Progenitor cell of endocrine pancreas (in vitro differentiated cells): ENCODE results near the gene ZYG11B. TPM values are rescaled to one million over a fixed set of nuclear protein-coding genes. Genes with fewer than 3 reads are reported as not detected.
A peak's percentile ranks its signal among the peaks of the same experiment; 100 is the strongest.
"Not testable (repeated sequence)": the region's sequence is repeated elsewhere in the genome, so short reads cannot be mapped to it uniquely, and the experiment has no call there.

Source experiments
- DNase-seq: peaks from one replicate; pipeline ENCODE4 v3.0.0; 2021; ENCODE audit warnings: low spot score; ENCODE audit not compliant: unreplicated experiment
- H3K27ac Mint-ChIP-seq: 2 replicates; pipeline ENCODE4 v1.8.0; 2021; ENCODE audit warnings: mild to moderate bottlenecking, moderate library complexity, mixed read lengths
- H3K27me3 Mint-ChIP-seq: 2 replicates; pipeline ENCODE4 v1.8.0; 2021; ENCODE audit warnings: mixed read lengths
- H3K36me3 Mint-ChIP-seq: 2 replicates; pipeline ENCODE4 v1.8.0; 2022; ENCODE audit warnings: mixed read lengths; ENCODE audit not compliant: insufficient read depth
- H3K4me1 Mint-ChIP-seq: 2 replicates; pipeline ENCODE4 v1.8.0; 2021; ENCODE audit warnings: low read depth, mixed read lengths
- H3K4me3 Mint-ChIP-seq: 2 replicates; pipeline ENCODE4 v1.8.0; 2021; ENCODE audit warnings: low read depth, mild to moderate bottlenecking, moderate library complexity, mixed read lengths
- H3K9me3 Mint-ChIP-seq: 2 replicates; pipeline ENCODE4 v1.8.0; 2021; ENCODE audit warnings: low read depth, mixed read lengths
- total RNA-seq: library from RNA; stranded (reverse); gene quantifications from 2 replicates; pipeline ENCODE4 v1.2.1, GENCODE V29; 2021
- TF ChIP-seq, protein P1 (sequence below): fragments of 200-600 bp; sonication (generic); IDR thresholded peaks from one replicate; pipeline ENCODE4 v1.5.0; 2021; ENCODE audit warnings: antibody characterized with exemption, mild to moderate bottlenecking; ENCODE audit not compliant: unreplicated experiment

ZYG11B gene
- total RNA-seq, 1 donor from 2014 or later = 31.5 TPM

DNA sequence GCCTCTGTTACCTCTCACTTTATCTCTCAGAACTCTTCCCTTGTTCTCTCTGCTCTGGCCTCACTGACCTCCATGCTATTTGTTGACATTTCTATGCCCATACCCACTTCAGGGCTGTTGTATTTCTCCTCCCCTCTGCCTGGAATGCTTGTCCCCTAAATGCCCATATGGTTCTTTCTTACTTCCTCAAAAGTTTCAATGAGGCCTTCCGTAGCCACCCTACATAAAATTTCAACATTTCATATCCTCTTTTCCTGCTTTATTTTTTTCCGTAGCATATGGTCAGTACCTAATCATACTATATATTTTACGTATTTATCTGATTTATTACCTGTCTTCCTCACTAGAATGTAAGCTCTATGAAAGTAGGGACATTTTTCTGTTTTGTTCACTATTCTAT lies 69.2 kb downstream of the ZYG11B start:
- Mint-ChIP-seq H3K9me3 (no peaks in the 10 kb centered on the region), H3K27me3 (no peaks in the 10 kb centered on the region), H3K4me3 (no peak overlapping the region), H3K27ac (peak overlapping the region; percentile 9), H3K36me3 (peaks cover 10% of the 10 kb centered on the region), H3K4me1 (no peaks in the 10 kb centered on the region)
- DNase-seq = no peak
- TF ChIP-seq, protein P1, sequence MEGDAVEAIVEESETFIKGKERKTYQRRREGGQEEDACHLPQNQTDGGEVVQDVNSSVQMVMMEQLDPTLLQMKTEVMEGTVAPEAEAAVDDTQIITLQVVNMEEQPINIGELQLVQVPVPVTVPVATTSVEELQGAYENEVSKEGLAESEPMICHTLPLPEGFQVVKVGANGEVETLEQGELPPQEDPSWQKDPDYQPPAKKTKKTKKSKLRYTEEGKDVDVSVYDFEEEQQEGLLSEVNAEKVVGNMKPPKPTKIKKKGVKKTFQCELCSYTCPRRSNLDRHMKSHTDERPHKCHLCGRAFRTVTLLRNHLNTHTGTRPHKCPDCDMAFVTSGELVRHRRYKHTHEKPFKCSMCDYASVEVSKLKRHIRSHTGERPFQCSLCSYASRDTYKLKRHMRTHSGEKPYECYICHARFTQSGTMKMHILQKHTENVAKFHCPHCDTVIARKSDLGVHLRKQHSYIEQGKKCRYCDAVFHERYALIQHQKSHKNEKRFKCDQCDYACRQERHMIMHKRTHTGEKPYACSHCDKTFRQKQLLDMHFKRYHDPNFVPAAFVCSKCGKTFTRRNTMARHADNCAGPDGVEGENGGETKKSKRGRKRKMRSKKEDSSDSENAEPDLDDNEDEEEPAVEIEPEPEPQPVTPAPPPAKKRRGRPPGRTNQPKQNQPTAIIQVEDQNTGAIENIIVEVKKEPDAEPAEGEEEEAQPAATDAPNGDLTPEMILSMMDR = no peak

- Mint-ChIP-seq H3K4me1 (no peaks in the 10 kb centered on the region), H3K27me3 (no peaks in the 10 kb centered on the region), H3K27ac (no peak overlapping the region), H3K9me3 (no peaks in the 10 kb centered on the region), H3K4me3 (no peak overlapping the region), H3K36me3 (peaks cover 11% of the 10 kb centered on the region)
- no peak for DNase-seq
- TF ChIP-seq, protein P1 = no peak
These were observed 72.1 kb downstream of the ZYG11B start for GRCh38 chr1:52798331-52798730.

DNA sequence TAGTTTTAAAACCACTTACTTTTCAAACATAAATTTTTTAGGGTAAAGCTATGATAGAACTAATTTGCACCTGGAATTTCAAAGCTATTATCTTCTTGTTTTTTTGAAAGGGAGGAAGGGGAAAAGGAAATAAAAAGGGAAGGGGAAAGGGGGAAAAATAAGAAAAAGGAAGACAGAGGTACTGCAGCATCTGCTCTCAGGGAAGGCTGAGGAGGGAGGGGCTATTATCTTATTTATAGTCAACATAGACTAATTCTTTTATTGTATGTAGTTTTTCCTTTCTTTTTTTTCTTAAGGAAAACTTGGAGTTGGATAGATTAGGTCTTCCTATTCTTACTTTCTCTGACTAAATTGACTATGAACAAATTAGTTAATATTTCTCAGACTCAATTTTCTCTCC lies 74.8 kb downstream of the ZYG11B start:
- Mint-ChIP-seq H3K27ac (no peak overlapping the region), H3K4me1 (no peaks in the 10 kb centered on the region), H3K36me3 (peaks cover 7% of the 10 kb centered on the region), H3K9me3 (no peaks in the 10 kb centered on the region), H3K27me3 (no peaks in the 10 kb centered on the region), H3K4me3 (no peak overlapping the region)
- TF ChIP-seq, protein P1 = no peak
- DNase-seq = no peak

- H3K4me1 Mint-ChIP-seq, H3K27me3 Mint-ChIP-seq, H3K36me3 Mint-ChIP-seq, DNase-seq, H3K4me3 Mint-ChIP-seq, H3K9me3 Mint-ChIP-seq: not testable (repeated sequence)
- peak overlapping the region; percentile 45 for H3K27ac Mint-ChIP-seq
These were observed 77.8 kb downstream of the ZYG11B start for GRCh38 chr1:52804083-52804482.

DNA sequence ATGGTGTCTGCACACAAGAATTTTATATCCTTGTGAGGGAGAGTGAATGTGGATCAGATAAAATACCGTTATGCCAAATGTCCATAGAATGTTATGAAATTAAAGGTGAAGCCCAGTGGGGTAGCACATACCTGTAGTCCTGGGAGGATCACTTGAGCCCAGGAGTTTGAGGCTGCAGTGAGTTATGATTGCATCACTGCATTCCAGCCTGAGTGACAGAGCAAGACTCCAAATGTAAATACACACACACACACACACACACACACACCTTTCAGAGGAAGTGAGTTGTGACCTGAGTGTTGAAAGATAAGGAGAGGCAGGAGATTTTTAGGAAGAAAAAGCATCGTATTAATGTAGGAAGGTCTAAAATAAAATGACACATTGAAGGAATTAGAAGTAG lies 88.2 kb downstream of the ZYG11B start:
- no peak for DNase-seq
- Mint-ChIP-seq H3K27me3 (no peaks in the 10 kb centered on the region), H3K4me1 (no peaks in the 10 kb centered on the region), H3K27ac (no peak overlapping the region), H3K9me3 (no peaks in the 10 kb centered on the region), H3K36me3 (peaks cover 16% of the 10 kb centered on the region), H3K4me3 (no peak overlapping the region)
- TF ChIP-seq, protein P1 = no peak

- peaks cover 14% of the 10 kb centered on the region for H3K36me3 Mint-ChIP-seq
- not testable (repeated sequence) for H3K4me1 Mint-ChIP-seq, DNase-seq, H3K9me3 Mint-ChIP-seq, H3K4me3 Mint-ChIP-seq, H3K27me3 Mint-ChIP-seq, H3K27ac Mint-ChIP-seq
These were observed 94.6 kb downstream of the ZYG11B start for GRCh38 chr1:52820830-52821229.

GRCh38 chr1:52825868-52826267 lies 99.6 kb downstream of the ZYG11B start:
- TF ChIP-seq, protein P1 = peak; percentile 14
- no peak overlapping the region for H3K27ac Mint-ChIP-seq

More at GRCh38 chr1:52825868-52826267, 99.6 kb downstream of the ZYG11B start:
- H3K27me3 Mint-ChIP-seq = no peaks in the 10 kb centered on the region
- peaks cover 8% of the 10 kb centered on the region for H3K36me3 Mint-ChIP-seq
- H3K9me3 Mint-ChIP-seq = no peaks in the 10 kb centered on the region
- H3K4me1 Mint-ChIP-seq = no peaks in the 10 kb centered on the region
- H3K4me3 Mint-ChIP-seq = no peak overlapping the region
- no peak for DNase-seq
